ENCODE data around the gene SLC6A9.

The SLC6A9 gene

GRCh38 chr1:44034976-44035716, 3.9 kb upstream of the SLC6A9 start:
- no peak for TF ChIP-seq CTCF (IDR thresholded peaks at IDR 0.05; ENCODE audit: low read length, missing control alignments)
- no peak for DNase-seq (ENCODE audit: low read depth)
- no peak overlapping the region for H3K4me3 ChIP-seq (replicated peaks; ENCODE audit: low read depth, low read length)

- no peak for TF ChIP-seq CTCF (IDR thresholded peaks at IDR 0.05; ENCODE audit: low read length, missing control alignments)
- no peak for DNase-seq (ENCODE audit: low read depth)
- H3K4me3 ChIP-seq (replicated peaks; ENCODE audit: low read depth, low read length), result no peak overlapping the region
Measured at GRCh38 chr1:44034423-44034822, 3.2 kb upstream of the SLC6A9 start.

GRCh38 chr1:44033756-44034155, 2.5 kb upstream of the SLC6A9 start:
- H3K4me3 ChIP-seq (replicated peaks; ENCODE audit: low read depth, low read length), result no peak overlapping the region
- DNase-seq (ENCODE audit: low read depth), result no peak
- TF ChIP-seq CTCF (IDR thresholded peaks at IDR 0.05; ENCODE audit: low read length, missing control alignments), result no peak

- H3K4me3 ChIP-seq (replicated peaks; ENCODE audit: low read depth, low read length), result no peak overlapping the region
- no peak for TF ChIP-seq CTCF (IDR thresholded peaks at IDR 0.05; ENCODE audit: low read length, missing control alignments)
- no peak for DNase-seq (ENCODE audit: low read depth)
Measured at GRCh38 chr1:44033041-44033575, 1.8 kb upstream of the SLC6A9 start.

- no peak overlapping the region for H3K4me3 ChIP-seq (replicated peaks; ENCODE audit: low read depth, low read length)
- DNase-seq (ENCODE audit: low read depth), result no peak
- TF ChIP-seq CTCF (IDR thresholded peaks at IDR 0.05; ENCODE audit: low read length, missing control alignments), result no peak
Measured at GRCh38 chr1:44032170-44032790, 1.0 kb upstream of the SLC6A9 start.

- DNase-seq (ENCODE audit: low read depth), result peak; percentile 35
- peak overlapping the region; percentile 73 for H3K4me3 ChIP-seq (replicated peaks; ENCODE audit: low read depth, low read length)
- no peak for TF ChIP-seq CTCF (IDR thresholded peaks at IDR 0.05; ENCODE audit: low read length, missing control alignments)
Measured at GRCh38 chr1:44030605-44031251, 534 bp downstream of the SLC6A9 start.
